GM18526 (cell line): Measurements from ENCODE around the gene COL6A3.

ENCODE experiments used
- POLR2A ChIP-seq: IDR thresholded peaks from 3 replicates; pipeline ENCODE4 v1.6.1; 2011; ENCODE audit not compliant: insufficient read length; ENCODE audit errors: extremely low read depth

COL6A3 gene

GRCh38 chr2:237352279-237352845 lies 61.6 kb downstream of the COL6A3 start:
- no peak for TF ChIP-seq POLR2A

DNA sequence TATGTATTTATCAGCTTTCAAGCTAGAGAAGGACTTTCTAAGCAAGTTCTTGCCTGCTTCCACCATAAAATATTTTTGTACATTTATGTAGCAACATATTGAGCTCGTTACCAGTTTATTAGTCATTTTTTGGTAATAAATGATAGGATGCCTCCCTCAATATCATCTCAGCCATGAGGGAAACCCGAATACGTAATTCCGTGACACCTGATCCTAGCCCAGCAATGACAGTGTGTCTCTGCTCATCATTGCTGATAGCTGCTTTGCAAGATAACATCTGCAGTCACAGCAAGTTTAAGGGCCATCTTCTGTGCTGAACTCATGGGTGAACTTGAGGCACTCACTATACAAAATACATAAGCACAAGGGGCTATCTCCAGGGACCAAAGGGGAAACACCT lies 62.2 kb downstream of the COL6A3 start:
- TF ChIP-seq POLR2A, result no peak

DNA sequence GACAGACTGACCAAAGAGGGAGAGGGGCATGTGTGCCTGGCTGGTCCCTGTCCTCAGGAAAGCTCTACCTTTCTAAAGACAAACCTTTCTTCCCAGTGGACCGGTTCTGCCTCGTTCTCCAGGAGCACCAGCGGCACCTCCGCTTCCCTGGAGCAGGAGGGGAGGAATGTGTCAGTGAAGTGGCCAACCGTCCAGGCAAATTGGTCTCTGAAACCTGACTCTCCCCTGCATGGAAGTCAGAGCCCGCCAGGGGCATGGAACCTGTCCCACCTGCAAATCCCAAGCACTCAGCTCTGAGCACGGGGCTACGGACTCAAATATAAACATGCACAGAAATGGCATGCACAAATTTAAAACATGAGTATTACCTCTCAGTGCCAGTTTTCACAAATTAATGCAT lies 62.9 kb downstream of the COL6A3 start:
- no peak for TF ChIP-seq POLR2A

DNA sequence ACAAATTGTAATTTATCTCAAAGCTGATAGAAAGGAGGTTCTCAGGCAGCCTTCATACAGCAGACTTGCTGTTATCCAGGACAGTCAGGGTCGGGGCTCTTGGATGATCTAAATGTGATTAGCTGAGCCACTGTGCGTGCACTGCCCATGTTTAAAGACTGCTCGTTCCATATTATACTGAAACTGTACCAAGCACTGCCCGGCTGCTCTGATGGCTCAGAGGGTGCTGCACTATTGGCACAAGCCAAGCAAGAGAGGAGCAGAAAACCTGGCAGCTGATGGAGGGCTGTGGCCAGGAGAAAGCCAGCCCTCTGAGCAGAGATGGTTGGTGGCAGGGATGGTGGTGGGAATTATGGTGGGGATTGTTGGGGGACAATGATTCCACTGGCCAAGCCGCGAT lies 63.4 kb downstream of the COL6A3 start:
- no peak for TF ChIP-seq POLR2A

- no peak for TF ChIP-seq POLR2A
These were observed 63.9 kb downstream of the COL6A3 start for GRCh38 chr2:237350070-237350469.

DNA sequence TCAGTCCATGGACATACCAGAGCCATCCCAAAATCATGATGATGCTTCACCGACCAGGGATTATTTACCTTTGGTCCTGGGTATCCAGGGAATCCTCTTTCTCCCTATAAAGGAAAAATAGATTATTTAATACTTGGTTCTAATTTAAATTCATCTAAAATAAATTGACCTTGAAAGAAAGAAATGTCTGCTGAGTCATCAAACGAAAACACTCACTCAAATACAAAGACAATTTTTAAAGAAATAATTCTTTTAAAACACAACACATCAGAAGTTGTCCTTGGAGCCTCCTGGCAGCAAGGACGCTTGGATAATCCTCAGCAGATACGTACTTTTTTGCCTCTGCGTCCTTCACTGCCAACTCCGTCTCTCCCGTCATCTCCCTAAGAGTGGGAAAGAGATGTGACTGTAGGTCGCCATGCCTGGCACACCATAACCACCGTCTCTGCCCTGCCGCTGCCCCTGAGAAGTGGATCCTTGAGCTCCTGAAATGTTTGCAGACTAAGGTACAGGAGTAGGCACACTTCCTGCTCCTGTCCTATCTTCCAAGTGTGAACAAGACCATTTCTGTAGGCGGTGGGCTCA lies 65.6 kb downstream of the COL6A3 start:
- no peak for TF ChIP-seq POLR2A

DNA sequence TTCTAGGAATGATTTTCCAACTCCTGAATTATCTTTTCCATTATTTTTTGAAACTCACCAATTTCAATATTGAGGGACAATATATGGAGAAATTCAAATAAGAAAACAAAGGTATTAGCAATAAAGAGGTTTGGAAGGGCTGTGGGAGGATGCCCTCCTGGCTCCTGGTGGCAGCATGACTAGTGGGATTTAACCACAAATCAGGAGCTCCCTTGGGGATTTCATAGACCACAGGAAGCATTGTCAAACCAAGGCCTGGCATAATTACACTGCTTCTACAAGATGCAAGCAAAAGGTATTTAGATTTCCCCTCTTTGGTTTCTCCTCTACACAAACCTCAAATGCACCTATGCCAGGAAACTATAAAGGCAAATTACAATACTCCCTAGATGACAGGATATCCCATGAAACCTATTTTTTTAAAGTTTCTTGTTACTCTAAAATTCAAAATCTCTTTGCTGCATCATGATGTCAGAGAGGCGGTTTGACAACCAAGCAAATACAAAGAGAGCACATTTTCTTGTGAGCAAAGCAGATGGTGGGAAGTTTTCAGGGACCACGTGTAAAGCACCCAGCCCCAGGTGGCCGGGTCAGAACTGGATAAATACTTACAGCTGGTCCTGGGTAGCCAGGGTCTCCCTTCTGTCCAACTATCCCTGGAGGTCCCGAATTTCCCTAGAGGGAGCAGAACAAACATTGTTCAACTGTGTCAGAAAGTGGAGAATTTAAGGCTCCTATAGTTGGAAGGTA lies 67.9 kb downstream of the COL6A3 start:
- TF ChIP-seq POLR2A, result no peak

- no peak for TF ChIP-seq POLR2A
These were observed 68.6 kb downstream of the COL6A3 start for GRCh38 chr2:237345411-237345810.

GRCh38 chr2:237344942-237345341 lies 69.0 kb downstream of the COL6A3 start:
- no peak for TF ChIP-seq POLR2A

GRCh38 chr2:237343993-237344392 lies 70.0 kb downstream of the COL6A3 start:
- no peak for TF ChIP-seq POLR2A

DNA sequence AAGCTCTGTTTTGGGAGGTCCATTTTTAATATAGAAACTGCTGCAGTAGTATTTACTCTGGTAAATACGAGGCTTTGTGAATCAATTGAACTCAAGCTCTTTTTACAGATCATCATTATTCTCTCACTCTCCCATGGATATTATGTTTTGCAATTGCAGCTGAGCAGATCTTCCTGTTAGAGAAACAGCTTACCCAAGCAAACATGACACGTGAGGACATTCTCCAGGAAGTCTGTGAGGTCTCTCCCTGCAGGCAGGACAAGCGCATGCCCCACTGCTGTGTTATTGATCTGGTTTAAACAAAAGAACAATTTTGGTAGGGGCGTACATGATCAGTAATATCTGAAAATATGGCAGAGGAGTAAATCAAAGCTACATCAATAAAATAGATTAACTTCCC lies 72.1 kb downstream of the COL6A3 start:
- no peak for TF ChIP-seq POLR2A

DNA sequence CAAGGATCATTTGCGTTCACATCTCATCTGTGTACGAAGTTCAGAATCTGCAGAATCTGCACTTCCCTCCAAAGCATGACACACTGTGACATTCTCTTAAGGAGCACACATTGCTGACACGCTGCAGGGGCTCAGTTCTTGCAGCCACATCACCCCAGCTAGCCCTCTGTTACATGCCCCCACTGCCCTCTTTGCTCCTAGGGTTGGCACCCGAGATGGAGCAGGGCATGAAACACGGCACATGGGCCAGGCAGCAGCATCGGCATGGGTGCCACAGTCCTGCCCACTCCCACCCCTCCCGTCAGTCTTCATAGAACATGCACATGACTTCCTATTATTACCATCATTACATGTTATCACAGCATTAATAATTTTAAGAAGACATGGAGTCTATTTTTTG lies 76.4 kb downstream of the COL6A3 start:
- TF ChIP-seq POLR2A, result no peak

- TF ChIP-seq POLR2A, result no peak
These were observed 77.8 kb downstream of the COL6A3 start for GRCh38 chr2:237336131-237336530.

- TF ChIP-seq POLR2A, result no peak
These were observed 80.2 kb downstream of the COL6A3 start for GRCh38 chr2:237333748-237334147.

- TF ChIP-seq POLR2A, result no peak
These were observed 83.4 kb downstream of the COL6A3 start for GRCh38 chr2:237330541-237330940.

GRCh38 chr2:237327175-237327950 lies 86.6 kb downstream of the COL6A3 start:
- no peak for TF ChIP-seq POLR2A
